AG09309 (cell line): Measurements from ENCODE around the gene PPP1CC.

ENCODE experiments used
- DNase-seq: peaks from one replicate; pipeline ENCODE4 v3.0.0-alpha.2; 2010; ENCODE audit warnings: low read depth
- H3K4me3 ChIP-seq: 2 replicates; pipeline ENCODE4 v1.5.1; 2011; ENCODE audit warnings: mild to moderate bottlenecking, low read depth, low read length, moderate library complexity; ENCODE audit not compliant: control insufficient read depth
- CTCF ChIP-seq: IDR thresholded peaks from 2 replicates; pipeline ENCODE4 v1.5.1; 2011; ENCODE audit warnings: mild to moderate bottlenecking, low read depth, low read length, inconsistent platforms; ENCODE audit not compliant: insufficient read depth, control insufficient read depth; ENCODE audit errors: missing control alignments

The PPP1CC gene

GRCh38 chr12:110718222-110718908, 24.3 kb downstream of the PPP1CC start:
- no peak for TF ChIP-seq CTCF
- no peak for DNase-seq
- no peak overlapping the region for H3K4me3 ChIP-seq

GRCh38 chr12:110717037-110717436, 25.7 kb downstream of the PPP1CC start:
- no peak for TF ChIP-seq CTCF
- no peak for DNase-seq
- no peak overlapping the region for H3K4me3 ChIP-seq

- no peak for TF ChIP-seq CTCF
- no peak for DNase-seq
- H3K4me3 ChIP-seq = no peak overlapping the region
These were observed 33.8 kb downstream of the PPP1CC start for GRCh38 chr12:110708917-110709316.

- TF ChIP-seq CTCF = no peak
- no peak for DNase-seq
- no peak overlapping the region for H3K4me3 ChIP-seq
These were observed 37.4 kb downstream of the PPP1CC start for GRCh38 chr12:110705309-110705708.

- no peak overlapping the region for H3K4me3 ChIP-seq
- no peak for TF ChIP-seq CTCF
- DNase-seq = no peak
These were observed 37.9 kb downstream of the PPP1CC start for GRCh38 chr12:110704750-110705149.

GRCh38 chr12:110704231-110704630, 38.5 kb downstream of the PPP1CC start:
- TF ChIP-seq CTCF = no peak
- no peak for DNase-seq
- no peak overlapping the region for H3K4me3 ChIP-seq
